Measurements from ENCODE around the gene ADK.
"Not testable (repeated sequence)": the region's sequence is repeated elsewhere in the genome, so short reads cannot be mapped to it uniquely, and the experiment has no call there.

ADK gene

DNA sequence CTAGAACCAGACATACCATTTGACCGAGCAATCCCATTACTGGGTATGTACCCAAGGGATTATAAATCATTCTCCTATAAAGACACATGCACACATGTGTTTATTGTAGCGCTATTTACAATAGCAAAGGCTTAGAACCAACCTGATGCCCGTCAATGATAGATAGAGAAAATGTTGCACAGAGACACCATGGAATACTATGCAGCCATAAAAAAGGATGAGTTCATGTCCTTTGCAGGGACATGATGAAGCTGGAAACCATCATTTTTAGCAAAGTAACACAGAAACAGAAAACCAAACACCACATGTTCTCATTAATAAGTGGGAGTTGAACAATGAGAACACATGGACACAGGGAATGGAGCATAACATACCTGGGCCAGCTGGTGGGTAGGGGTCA lies 202.0 kb downstream of the ADK start:
- DNase-seq (ENCODE audit: low spot score): not testable (repeated sequence)

DNA sequence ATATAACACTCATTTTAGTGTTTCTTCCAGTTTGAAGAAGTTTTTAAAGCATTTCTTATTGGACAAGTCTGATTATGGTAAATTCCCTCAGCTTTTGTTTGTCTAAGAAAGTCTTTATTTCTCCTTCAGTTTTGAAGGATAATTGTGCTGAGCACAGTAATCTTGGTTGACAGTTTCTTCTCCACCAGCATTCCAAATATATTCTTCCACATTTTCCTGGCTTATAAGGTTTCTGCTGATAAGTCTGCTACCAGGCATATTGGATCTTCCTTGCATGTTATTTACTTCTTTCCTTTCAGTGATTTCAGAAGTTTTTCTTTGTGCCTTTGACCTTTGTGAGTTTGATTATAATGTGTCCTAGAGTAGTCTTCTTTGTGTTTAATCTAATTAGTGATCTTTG lies 210.7 kb downstream of the ADK start:
- DNase-seq (ENCODE audit: low spot score): no peak

DNA sequence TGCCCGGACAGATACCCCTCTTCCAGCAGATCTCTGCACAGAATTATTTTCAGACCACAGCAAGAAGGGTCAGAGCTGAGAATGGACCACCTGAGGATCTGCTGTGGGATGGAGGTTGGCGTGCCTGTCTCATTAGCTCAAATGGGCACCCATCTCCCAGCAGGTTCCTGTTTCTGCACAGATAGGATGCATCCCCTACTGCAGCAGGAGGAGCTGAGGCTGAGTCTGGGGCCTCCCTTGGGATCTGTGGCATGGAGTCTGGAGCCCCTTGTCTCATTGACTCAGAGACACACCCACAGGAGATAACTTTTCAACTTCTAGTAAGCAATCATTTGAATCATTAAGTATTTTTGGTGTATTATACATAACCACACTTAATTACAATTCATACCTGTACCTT lies 212.7 kb downstream of the ADK start:
- no peak for DNase-seq (ENCODE audit: low spot score)

DNA sequence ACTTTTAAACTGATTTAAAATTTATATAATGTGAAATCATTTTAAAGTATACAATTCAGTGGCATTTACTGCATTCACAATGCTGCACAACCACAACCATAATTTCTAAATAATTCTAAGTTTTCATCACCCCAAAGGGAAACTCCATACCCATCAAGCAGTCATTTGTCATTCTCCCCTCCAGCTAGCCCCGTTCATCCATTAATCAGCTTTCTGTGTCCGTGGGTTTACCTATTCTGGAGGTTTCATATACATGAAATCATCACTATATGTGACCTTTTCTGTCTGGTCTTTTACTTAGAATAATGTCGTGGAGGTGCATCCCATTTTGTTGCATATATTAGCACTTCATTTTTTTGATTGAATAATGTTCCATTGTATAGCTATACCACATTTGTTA lies 214.1 kb downstream of the ADK start:
- no peak for DNase-seq (ENCODE audit: low spot score)

DNA sequence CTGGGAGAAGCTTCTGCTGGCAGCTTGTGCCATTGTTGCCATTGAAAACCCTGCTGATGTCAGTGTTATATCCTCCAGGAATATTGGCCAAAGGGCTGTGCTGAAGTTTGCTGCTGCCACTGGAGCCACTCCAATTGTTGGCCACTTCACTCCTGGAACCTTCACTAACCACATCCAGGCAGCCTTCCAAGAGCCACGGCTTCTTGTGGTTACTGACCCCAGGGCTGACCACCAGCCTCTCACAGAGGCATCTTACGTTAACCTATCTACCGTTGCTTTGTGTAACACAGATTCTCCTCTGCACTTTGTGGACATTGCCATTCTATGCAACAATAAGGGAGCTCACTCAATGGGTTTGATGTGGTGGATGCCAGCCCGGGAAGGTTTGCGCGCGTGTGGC lies 220.7 kb downstream of the ADK start:
- DNase-seq (ENCODE audit: low spot score): no peak

DNA sequence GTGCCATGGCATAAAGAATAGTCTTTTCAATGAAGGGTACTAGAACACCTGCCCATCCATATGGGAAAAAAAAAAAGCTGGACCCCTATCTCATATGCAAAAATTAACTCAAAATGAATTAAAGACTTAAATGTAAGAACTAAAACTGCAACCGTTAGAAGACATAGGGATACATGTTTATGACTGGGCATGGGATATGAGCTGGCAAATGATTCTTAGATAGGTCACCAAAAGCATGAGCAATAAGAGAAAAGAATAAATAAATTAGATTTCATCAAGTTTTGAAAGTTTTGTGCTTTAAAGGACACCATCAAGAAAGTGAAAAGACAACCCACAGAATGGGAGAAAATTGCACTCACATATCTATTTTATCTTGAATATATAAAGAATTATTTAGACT lies 222.0 kb downstream of the ADK start:
- no peak for DNase-seq (ENCODE audit: low spot score)

DNA sequence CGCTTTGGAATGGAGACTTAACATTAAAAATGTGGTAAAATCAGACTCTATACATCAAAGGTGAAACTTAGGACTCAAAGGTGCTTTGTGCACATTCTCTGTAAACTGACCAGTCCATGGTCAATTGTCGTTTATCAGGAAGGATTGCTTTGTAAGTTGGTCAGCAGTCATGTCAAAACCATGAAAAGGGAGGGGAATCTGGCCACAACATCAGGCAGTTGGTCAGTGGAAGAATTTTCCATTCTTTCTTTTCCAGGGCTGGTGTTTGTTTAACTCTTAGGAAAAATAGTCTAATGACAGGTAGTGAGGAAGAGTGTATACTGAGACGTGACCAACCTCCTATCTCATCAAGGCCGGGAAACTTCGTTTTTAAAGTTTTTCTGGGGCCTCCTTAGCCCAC lies 226.5 kb downstream of the ADK start:
- DNase-seq (ENCODE audit: low spot score): no peak

DNA sequence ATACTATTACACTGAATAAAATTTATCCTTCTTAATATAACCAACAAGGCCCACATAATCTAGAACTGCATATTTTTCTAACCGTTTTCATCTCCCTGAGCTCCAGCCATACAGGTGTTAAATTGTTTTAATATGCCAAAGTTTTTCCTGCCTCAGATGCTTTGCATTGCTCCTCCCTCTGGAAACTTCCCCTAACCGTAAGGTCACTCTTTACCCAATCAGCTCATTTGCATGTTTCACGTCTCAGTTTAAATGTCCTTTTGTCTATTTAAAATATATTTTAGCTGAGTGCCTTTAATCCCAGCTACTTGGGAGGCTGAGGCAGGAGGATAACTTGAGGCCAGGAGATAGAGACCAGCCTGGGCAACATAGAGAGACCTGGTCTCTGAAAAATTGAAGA lies 228.5 kb downstream of the ADK start:
- no peak for DNase-seq (ENCODE audit: low spot score)

DNA sequence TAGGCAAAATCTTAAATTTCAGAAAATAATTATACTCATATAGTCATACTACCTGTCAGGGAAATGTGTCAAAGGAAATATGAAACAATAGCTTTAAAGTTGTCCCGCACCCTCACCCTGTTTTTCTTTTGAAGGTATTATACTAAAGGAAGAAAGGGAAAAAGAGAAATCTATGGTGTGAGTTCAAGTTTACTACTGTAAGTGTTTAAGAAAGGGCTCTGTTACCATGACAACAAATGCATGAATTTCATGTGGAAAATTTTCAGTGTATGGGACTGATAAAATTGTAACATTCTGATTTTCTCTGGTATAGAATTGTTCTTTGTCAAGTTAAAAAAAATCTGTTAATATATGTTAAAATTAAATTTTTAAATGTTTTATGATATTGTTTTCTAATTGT lies 229.8 kb downstream of the ADK start:
- DNase-seq (ENCODE audit: low spot score): no peak

DNA sequence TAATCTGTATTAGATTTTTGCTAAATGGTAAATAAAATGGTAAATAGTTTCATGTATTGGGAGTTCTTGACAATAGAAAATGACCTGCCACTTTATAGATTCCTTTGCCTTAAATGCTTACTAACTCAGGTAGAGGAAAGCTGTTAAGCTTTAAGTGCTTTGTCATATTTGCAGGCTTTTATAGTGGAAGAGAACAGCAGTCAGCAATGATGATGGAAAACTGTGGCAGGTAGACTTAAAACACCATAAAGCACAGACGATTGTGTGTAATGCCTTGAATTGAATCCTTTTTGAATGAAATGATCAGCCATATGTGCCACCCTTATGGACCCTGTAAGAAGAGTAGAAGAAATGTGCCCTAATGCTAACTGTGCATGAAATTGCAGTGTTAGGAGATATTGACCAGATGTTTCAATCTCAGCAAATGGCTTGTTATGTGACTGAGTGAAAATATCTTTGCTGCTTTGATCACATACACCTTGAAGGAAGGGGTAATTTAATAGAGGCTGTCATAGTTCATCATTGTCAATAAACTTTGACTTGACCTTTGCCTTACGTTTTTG lies 230.4 kb downstream of the ADK start:
- no peak for DNase-seq (ENCODE audit: low spot score)

DNA sequence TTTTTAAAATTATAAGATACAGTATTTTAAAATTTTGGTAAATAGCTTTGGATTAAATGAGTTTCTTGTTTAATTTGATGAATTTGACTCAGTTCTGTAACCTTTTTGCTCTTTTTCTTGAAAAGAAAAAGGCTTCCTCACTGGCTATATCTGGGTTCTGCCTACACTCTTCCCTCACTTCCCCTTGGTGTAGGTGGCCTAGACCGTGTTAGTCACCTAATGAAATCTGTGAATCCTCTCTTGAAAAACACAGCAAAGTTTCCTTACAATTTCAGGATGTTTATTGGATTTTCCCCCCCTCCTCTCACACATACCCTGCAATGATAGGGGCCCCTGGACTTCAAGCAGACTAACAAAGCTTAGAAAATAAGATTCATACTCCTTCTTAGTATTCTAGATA lies 231.6 kb downstream of the ADK start:
- DNase-seq (ENCODE audit: low spot score): no peak

DNA sequence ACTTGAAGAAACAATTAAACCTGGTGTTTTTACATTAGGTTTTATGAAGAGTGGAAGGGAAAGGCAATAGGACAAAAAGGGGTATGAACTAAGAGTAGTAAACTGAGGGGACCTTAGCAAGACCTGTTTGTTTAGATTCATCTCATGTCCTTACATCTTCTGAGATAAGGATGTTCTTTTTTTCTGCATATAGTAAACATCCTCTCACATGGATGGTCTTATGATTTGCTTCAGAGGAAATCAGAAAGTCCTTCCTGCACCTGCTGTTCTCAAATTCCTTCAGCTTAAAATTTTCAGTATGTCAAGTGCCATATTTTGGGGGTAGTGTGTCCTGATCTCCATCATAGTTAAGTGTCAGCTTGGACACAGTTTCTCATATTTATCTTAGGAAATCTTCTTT lies 232.6 kb downstream of the ADK start:
- no peak for DNase-seq (ENCODE audit: low spot score)

DNA sequence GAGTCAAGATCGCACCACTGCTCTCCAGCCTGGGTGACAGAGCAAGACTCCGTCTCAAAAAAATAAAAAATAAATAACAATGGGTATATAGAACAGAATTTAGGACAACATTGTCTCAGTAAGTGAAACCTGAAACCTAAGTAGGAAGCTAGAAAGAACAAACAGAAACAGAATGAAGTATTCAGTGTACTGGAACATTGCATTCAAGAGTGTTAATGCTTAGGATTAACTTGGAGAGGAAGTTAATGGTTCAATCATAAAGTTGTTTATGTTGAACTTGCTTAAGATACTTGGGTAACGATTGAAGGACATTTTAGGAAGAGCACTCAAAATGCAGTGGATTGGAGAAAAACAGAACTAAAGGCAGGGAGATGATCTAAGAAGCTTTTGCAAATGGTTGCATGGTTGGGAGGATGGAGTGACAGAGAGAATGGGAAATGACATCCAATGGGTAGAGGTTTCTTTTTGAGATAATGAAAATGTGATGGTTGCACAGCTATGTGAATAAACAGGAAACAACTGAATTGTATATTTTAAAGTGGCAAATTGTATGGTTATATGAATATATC lies 233.7 kb downstream of the ADK start:
- no peak for DNase-seq (ENCODE audit: low spot score)

DNA sequence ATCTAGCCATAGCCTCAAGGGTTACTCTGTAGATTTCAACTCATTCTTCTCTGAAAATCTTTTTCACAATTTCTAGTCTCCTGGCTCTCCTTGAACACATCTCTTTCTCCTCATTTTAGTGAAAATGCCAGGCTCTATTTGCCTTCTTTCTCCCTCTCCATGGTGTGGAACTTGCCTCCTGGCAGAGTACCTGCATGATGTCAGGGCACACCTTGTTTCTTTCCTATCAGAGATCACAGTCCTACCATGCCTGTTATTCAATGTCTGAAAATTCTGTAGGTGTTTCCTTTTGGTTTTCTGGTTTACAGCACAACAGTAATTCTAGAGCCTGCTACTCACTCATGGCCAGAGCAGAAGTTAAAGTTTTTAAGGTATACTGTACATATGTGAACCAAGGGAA lies 237.8 kb downstream of the ADK start:
- DNase-seq (ENCODE audit: low spot score): no peak

DNA sequence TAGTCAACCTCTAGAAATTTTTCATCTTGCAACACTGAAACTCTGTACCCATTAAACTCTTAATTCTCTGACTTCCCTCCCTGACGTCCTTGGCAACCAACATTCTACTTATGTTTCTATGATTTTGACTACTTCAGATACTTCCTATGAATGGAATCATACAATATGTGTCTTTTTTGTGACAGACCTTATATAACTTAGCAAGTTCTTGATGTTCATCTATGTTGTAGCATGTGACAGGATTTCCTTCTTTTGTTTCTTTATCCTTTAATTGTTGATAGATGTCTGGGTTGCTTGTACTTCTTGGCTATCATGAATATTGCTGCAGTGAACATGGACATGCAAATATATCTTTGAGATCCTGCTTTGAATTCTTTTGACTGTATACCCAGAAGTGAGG lies 240.8 kb downstream of the ADK start:
- no peak for DNase-seq (ENCODE audit: low spot score)

DNA sequence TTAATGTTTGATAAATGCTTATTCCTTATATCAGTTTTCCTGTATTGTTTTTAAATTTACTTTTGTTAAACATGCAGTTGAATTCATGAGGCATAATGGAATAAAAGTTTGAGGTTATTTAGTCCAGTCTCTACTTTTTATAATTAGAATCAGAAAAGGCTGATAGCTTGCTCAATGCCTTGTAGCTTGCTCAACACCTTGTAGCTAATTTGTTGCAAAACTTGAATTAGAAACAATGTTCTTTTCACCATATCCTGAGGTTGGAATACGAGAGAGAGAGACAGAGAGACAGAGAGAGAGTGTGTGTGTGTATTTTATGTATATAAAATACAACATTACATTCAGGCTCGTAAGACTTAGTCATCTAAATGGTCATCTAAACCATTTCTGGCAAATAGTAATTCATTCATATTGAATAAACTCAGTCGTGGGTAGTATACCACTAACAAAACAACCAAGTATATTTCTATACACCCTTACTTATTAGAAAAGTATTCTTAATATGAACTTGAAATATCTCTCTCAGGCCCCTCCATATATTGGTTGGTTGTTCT lies 243.5 kb downstream of the ADK start:
- no peak for DNase-seq (ENCODE audit: low spot score)

DNA sequence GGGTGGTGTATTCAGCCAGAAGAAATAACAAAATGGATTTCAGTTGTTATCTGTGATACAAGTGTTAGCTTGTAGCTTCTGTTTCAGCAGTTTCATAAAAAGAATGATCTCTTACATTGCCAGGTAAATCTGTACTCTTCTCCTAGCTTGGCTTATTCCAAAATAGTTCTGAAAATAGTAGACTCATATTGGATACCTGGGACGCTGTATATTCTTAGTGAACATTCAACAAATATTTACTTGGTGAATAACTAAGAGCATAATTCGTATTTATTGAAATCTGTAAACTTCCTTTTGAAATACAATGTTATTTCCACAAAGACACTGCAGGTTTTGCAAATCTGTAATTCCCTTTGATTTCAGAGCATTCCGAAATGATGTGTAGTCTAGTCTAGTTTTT lies 249.2 kb downstream of the ADK start:
- no peak for DNase-seq (ENCODE audit: low spot score)

DNA sequence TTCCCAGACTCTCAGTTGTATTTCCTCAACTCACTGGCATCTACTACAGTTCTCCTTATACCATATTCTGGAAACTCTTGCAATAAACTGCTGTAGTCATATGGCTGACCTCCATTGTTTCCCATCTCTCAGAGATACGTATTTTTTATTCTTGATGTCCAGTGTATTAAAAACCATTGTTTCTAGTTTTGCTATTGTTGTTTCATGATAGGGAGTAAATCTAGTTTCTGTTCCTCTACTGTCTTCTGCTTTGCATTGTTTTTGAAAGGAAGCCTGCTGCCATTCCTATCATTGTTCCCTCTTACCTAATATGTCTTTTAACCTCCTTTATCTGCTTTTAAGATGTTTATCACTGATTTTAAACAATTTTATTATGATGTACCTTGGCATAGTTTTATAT lies 255.0 kb downstream of the ADK start:
- no peak for DNase-seq (ENCODE audit: low spot score)

DNA sequence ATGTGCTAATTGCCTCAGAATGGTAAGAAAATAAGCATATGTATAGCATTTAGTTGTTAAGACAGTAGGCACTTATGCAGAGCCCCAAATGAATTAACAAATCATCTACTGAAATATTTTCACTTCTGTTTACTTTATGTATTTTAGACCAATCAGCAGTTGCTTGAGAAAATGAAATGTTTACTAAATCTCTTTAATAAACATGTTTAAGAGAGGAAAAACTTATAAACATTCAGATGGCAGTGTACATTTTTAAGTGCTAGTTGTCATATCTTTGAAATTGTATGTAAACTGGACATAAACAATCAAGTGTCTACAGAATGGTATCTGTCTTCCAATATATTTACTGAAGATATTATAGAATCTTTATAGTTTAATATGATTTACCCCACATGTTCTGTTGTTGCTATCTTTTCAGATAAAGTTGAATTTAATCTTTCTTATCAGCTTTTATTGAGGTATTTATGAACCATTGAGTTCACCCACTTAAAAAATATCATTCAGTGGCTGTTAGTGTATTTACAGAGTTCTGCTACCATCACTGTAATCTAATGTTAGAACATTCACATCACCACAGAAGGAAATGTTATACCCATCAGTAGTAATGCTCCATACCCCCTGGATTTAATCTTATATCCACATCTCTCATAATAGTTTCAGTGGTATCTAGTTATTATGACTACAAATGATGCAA lies 264.3 kb downstream of the ADK start:
- DNase-seq (ENCODE audit: low spot score): no peak

DNA sequence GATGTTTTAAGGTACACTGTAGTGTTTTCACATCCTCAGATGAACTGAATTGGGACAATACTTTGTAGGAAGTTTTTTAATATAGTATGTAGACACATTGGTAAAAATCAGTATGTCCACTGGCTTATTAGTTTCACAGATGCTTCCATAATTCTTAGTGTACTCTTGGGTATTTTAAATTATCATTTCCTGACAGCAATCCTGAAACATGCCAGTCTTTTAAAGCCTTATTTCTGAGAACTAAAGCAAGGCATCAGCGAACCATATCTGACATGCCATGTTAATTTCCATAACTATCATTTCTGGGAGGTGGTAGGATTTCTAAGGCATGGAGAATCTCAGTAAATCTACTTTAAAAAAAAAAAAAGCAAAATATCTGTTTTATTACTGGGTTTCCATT lies 266.4 kb downstream of the ADK start:
- DNase-seq (ENCODE audit: low spot score): no peak

DNA sequence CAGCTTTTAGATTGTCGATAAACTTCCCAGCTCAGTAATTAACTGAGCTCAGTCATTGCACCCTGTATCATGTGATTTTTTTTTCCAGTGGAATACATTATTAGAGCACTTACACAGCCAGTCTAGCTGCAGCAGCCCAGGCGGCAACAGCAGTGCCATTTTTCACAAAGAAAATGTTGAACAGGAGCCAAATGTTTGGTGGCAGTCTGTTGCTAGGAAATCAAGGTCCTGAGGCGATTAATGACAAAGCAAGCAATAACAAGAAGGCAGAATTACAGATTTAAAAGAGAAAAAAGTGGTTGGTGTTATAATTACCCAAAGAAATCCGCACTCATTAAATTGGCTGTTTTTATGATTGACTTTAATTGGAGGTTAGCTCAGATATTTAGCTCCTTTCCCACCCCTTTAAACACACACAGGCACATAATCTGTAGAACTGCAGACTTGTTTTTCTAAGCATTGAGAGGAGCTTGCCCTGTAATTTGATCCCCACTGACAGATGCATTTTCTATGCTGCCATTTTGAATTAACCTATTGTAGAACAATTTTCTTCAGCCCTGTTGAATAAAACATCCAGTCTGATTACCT lies 267.4 kb downstream of the ADK start:
- DNase-seq (ENCODE audit: low spot score): no peak

DNA sequence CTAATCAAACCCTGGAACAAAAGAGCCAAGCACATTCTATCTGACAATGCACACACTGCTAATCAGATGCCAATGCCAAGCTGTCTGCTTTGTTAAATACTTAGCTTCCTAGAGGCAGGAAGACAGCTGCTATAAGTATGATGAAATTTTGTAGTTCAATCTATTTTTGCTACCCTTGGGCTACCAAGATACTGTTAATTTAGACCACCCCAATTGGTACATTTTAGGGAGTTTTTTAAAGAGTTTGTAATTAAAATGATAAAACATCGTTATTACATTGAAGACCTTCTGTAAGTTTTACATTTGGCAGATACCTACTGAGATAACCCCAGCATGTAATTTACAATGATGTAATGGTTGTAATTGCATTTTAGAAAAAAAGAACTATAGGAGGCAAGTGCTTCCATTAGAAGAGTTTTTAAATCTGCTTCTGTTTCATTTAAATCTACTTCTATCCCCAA lies 268.5 kb downstream of the ADK start:
- no peak for DNase-seq (ENCODE audit: low spot score)

DNA sequence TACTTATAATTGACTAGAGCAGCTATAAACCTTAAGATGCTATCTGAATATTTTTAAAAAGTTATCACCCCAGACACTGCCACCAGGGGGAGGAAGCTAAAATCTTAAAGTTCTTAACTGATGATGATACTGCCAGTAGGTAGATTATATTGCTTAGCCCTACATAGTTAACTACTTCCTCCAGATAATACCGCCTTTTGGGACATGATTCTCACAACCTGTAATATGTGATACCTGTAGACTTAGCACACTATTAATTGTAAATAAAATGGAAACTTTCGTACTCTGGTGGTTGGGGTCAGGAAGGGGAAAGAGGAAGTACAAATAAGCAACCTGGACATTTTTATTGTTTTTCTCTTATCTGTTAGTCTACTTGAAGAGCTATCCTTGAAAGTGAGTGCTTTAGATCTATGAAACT lies 268.9 kb downstream of the ADK start:
- DNase-seq (ENCODE audit: low spot score): no peak
